RKO (cell line): ENCODE measurements around the gene ANKRD34B.
A peak's percentile ranks its signal among the peaks of the same experiment; 100 is the strongest.

Source experiments
- DNase-seq: peaks from one replicate; pipeline ENCODE4 v3.0.0-alpha.2; 2016; ENCODE audit warnings: low spot score

Gene ANKRD34B

DNA sequence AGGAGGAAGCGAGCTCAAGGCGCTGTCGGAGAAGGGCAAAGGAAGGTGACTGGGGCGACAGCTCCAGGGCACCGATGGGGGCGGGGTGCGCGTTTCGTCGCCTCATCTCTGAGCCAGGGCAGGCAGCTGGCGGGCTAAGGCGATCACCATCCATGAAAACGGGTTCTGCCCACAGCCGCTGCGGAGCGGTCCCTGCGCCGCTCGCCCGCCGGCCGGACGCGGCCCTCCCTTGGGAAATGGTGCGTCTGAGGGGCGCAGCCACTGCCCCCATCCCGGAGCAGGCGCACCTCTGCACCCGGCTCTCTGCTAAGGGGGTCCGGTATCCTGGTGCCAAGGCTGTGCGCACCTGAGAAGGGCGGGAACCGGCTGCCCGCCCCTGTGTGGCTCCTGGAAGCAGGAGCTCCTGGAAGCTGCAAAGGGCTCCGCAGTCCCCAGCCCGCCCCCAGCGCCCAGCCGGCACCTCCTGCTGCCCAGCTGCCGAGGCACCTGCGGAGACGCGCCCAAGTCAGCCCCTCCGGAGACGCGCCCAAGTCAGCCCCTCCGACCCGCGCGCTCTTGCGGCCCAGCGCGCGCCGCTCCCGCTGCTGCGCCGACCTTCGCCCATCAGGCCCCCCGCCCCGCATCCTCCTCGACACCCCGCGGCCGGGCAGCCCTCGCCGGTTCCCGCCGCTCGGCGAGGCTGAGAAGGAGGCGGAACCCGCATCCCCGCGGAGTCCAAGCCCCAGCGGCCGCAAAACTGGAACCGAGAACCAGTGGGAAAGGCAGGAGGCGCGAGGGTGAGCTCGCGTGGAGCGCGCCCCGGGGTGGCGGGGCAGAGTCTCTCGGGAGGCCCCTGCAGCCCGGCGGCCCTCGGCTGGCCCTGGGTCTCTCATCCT, 757 bp downstream of the ANKRD34B start:
- no peak for DNase-seq

DNA sequence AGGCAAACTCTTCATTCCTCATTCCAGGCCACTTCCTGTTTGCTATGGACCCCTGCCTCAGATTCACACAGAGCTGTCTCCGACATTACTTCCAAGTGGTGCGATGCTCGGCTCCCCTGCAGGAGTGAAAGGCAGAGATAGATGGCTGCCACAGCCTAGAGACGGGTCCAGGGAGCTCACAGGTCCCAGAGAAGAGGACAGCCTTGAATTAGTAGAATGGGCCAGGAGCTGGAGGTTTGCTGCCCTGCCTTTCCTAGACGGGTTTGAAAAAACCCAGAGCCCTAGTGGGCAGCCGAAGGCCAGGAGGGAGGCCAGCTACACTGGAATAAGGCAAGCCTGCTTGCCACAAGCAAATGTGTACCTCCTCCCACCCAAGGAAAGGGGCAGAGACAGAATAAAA, 1.8 kb downstream of the ANKRD34B start:
- no peak for DNase-seq

DNA sequence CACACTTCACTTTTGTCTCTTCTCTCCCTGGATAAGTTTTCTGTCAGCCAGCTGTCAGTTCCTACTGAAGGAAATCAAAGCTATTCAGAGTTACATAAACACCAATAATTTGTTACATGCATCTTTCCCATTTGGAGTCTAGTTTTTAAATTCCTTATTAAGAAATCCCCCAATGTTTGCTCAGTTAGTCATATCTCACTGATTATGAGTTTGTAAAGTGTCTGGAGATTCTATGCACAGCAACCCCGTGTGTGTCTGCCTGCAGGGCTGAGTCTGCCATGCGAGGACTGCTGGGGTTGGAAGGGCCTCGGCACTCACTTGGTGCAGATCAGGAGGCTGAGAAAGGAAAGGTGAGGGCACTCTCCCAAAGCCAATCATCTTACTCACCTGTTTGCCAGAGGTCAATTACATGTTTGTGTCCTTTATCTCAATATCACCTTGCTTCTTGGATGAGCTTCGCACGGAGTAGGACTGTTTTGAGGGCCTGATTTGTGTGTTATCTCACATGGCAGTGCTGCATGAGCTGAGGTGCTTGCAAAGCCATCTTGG, 3.3 kb downstream of the ANKRD34B start:
- no peak for DNase-seq

DNA sequence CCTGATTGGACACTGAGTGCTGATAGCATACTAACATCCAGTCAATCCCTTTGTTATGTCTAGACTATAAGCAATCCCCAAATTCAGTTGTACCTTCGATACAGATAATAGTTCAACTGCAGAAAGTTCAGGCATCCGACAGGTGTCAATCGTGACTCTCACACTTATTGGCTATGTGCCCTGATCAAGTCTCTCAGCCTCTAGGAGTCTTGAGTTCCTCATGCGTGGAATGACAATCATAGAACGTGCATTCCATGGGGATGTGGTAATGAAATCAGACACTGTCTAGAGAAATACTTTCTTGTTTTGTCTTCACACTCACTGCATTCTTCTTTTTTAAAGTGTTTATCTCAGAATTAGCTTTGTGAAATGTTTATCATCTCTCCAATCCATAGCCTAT, 4.8 kb downstream of the ANKRD34B start:
- no peak for DNase-seq

DNA sequence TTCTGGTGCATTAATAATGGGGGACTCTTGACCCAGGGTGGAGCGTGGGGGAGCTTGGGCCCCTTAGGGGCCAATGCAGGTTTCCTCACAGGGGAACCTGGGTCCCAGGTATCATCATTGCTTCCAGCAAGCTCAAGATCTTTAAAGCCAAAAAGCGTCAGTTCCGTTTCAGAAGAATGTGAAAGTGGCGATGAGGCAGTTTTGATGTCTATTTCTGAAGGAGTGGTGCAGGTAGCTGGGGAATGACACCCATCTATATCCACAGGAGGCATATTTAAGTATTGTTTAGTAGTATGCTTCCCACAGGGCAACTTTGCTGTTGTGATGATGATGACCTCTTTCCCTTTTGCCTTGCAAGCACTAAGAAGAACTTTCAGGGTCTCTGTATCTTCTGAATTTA, 10.8 kb downstream of the ANKRD34B start:
- no peak for DNase-seq

DNA sequence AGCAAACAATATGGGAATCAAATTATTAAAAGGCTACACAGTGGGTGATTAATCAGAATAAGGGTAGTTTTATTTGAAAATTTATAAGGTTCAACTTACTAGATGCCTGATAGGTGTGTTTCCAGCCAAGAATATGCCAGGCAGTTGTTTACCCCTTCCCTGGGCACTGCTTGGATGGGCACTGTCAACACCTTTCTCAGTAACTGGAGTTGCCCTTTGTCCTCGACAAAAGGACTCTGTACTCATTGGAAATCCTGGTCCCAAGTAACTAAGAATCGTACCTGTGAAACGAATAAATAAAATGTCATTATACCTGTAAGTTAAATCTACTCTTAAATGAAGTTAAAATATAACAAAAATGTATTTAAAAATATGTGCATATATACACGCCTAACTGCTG, 15.0 kb downstream of the ANKRD34B start:
- no peak for DNase-seq

DNA sequence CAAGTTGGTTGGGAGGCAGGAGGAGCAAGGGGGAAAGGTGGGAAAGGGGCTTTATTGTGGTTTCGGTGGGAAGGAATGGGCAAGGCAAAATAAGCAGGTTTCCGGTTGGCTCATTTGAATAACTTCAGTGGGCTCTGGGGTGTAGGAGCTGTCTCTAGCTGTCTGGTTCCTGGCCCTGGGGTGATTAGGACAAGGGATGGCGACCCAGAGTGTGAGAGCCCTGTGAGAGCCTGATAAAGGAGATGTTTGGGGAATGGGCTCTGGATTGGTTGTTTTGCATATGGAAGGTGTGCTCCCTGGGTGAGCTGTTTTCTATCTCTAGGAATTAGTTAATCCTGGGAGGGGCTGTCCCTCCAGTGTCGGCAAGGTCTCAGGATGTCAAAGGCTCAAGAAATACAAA, 15.4 kb downstream of the ANKRD34B start:
- DNase-seq = no peak

DNA sequence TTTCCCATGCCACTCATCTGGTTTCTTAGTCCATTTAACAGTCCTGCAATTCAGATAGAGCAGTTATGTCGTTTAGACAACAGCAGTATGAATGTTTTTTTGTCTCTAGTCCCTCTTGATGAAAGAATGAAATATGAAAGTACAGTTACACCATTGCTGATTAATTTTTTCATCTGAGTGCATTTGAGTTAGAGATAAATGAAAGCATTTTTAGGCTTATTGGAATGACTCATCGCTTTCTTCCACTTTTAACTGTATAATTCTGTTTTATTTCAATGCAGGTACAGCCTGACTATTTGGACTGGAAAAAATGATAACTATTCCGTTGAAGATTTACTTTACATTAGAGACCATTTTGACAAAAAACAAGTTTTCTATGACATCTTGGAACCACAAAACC, 28.7 kb downstream of the ANKRD34B start:
- no peak for DNase-seq

DNA sequence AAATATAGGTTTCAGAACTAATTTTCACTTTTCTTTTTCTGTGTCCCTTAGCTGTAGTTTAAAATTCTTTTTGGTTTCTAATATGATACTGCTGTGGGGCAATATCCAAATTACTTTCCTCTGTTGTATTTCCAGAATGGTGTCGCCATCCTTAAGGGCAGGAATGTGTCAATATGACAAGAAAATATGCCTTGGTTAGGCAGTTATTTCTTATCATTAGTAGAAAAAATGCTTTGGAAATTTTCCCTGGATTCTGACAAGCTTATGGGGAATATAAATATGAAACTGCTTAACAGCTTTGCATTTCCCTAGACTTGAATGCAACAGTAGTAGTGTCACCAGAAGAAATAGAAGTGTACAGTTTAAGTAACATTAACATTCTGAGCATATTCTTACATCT, 29.4 kb downstream of the ANKRD34B start:
- no peak for DNase-seq

DNA sequence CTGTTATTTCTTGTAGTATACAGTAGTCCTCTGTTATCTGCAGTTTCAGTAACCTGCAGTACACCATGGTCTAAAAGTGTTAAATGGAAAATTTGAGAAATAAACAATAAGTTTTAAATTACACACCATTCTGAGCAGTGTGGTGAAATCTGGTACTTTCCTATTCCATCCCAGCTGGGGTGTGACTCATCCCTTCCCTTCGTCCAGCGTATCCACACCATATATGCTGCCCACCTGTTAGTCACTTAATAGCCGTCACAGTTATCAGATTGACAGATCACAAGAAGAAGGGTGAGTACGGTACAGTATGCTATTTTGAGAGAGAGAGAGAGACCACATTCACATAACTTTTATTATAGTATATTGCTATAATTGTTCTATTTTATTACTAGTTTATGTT, 53.3 kb downstream of the ANKRD34B start:
- DNase-seq = peak; percentile 92

DNA sequence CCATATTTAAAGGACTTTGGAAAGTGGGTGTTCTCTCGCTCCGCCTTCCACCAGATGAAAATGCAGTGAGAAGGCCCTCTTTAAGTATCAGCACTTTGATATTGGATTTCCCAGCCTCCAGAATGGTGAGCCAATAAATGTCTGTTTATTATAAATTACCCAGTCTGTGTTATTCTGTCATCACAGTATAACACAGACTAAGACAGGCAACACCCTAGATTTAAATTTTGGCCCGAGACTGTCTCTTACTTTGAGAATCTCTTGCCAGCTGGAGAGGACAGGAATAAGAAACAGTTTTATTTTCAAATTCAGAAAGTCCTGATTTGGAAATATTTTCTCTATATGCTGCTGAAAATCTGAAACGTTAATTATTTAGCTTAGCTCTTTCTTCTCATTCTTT, 60.7 kb downstream of the ANKRD34B start:
- DNase-seq = no peak

DNA sequence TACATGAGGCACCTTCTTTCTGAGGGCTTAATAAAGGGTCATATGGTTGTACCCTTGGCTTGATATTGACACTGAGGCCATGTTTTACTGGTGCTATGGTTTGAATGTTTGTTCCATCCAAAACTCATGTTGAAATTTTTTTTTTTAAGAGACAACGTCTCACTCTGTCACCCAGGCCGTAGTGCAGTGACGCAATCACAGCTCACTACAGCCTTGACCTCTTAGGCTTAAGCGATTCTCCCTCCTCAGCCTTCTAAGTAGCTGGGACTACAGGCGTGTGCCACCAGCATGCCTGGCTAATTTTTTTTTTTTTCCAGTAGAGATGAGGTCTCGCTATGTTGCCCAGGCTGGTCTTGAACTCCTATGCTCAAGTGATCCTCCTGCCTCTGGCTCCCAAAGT, 61.2 kb downstream of the ANKRD34B start:
- DNase-seq = no peak

DNA sequence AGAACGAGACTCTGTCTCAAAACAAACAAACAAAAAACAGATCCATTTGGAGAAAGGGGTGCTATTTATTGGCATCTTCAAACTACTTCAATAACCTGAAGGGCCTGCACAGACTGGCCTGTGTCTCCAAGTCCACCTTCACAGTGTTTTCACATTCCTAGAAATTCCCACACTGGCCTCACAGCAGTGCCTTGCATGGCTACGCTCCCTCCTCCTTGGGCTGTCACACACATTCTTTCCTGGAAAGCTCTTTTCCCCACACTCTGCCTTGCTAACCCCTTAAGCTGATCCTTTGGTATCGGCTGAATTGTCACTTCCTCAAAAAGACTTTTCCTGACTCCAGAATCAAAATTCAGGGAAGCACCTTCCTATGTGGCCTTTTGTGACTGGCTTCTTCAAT, 62.4 kb downstream of the ANKRD34B start:
- no peak for DNase-seq
